ENCODE measurements around the gene SLC2A5. TPM values are rescaled to one million over a fixed set of nuclear protein-coding genes. Genes with fewer than 3 reads are reported as not detected.

The SLC2A5 gene
- total RNA-seq, 2 experiments from 2014 or later: 0.25 TPM; not detected in 1

- H3K27me3 Mint-ChIP-seq: peaks cover 43% of the 10 kb centered on the region
- CTCF ChIA-PET: no interaction called here
- peaks cover 23% of the 10 kb centered on the region for H3K4me1 Mint-ChIP-seq
- POLR2A ChIA-PET: no interaction called here
- no peaks in the 10 kb centered on the region for H3K36me3 Mint-ChIP-seq (ENCODE audit: low read depth)
- H3K27ac Mint-ChIP-seq: no peak overlapping the region
- no peak overlapping the region for H3K4me3 Mint-ChIP-seq
- no peaks in the 10 kb centered on the region for H3K9me3 Mint-ChIP-seq
- no peak for DNase-seq
Measured at GRCh38 chr1:9086045-9086444, 16.6 kb upstream of the SLC2A5 start.

- H3K27me3 Mint-ChIP-seq: peaks cover 44% of the 10 kb centered on the region
- no peak for DNase-seq
- H3K9me3 Mint-ChIP-seq: no peaks in the 10 kb centered on the region
- ChIA-PET POLR2A (no interaction called here), CTCF (no interaction called here)
- no peaks in the 10 kb centered on the region for H3K36me3 Mint-ChIP-seq (ENCODE audit: low read depth)
- H3K4me1 Mint-ChIP-seq: peaks cover 27% of the 10 kb centered on the region
- H3K4me3 Mint-ChIP-seq: no peak overlapping the region
- no peak overlapping the region for H3K27ac Mint-ChIP-seq
Measured at GRCh38 chr1:9085306-9085940, 16.0 kb upstream of the SLC2A5 start.

- ChIA-PET POLR2A (no interaction called here), CTCF (no interaction called here)
- no peak overlapping the region for H3K4me3 Mint-ChIP-seq
- H3K27me3 Mint-ChIP-seq: peaks cover 47% of the 10 kb centered on the region
- H3K27ac Mint-ChIP-seq: no peak overlapping the region
- H3K36me3 Mint-ChIP-seq (ENCODE audit: low read depth): peaks cover under 1% of the 10 kb centered on the region
- no peak for DNase-seq
- H3K4me1 Mint-ChIP-seq: peaks cover 31% of the 10 kb centered on the region
- H3K9me3 Mint-ChIP-seq: peaks cover under 1% of the 10 kb centered on the region
Measured at GRCh38 chr1:9084906-9085305, 15.5 kb upstream of the SLC2A5 start.

- CTCF ChIA-PET: interaction anchor here (1.2 to 2.2 kb wide), 2 partner anchors 76 to 409 kb away, joined by 3 to 8 read pairs; no protein-coding TSS in a partner anchor
- POLR2A ChIA-PET: no interaction called here
- peaks cover 37% of the 10 kb centered on the region for H3K27me3 Mint-ChIP-seq
- no peak overlapping the region for H3K27ac Mint-ChIP-seq
- peaks cover 2% of the 10 kb centered on the region for H3K9me3 Mint-ChIP-seq
- no peak overlapping the region for H3K4me3 Mint-ChIP-seq
- DNase-seq: no peak
- peaks cover 56% of the 10 kb centered on the region for H3K4me1 Mint-ChIP-seq
- peaks cover 3% of the 10 kb centered on the region for H3K36me3 Mint-ChIP-seq (ENCODE audit: low read depth)
Measured at GRCh38 chr1:9081473-9081872, 12.0 kb upstream of the SLC2A5 start.

GRCh38 chr1:9080705-9081291 is 11.4 kb upstream of the SLC2A5 start:
- H3K27ac Mint-ChIP-seq: no peak overlapping the region
- POLR2A ChIA-PET: interaction anchor here (1.2 kb wide), 1 partner anchor 20 kb away, joined by 3 read pairs; no protein-coding TSS in a partner anchor

GRCh38 chr1:9079988-9080704 is 10.7 kb upstream of the SLC2A5 start:
- no peak overlapping the region for H3K4me3 Mint-ChIP-seq
- DNase-seq: no peak
- no peak overlapping the region for H3K27ac Mint-ChIP-seq
- peaks cover 65% of the 10 kb centered on the region for H3K4me1 Mint-ChIP-seq
- POLR2A ChIA-PET: interaction anchor here (1.0 to 1.2 kb wide), 2 partner anchors 21 to 65 kb away, joined by 3 to 5 read pairs; no protein-coding TSS in a partner anchor
- CTCF ChIA-PET: interaction anchor here (1.2 to 2.1 kb wide), 2 partner anchors 75 to 410 kb away, joined by 3 to 8 read pairs; no protein-coding TSS in a partner anchor
- peaks cover 3% of the 10 kb centered on the region for H3K36me3 Mint-ChIP-seq (ENCODE audit: low read depth)
- peaks cover 34% of the 10 kb centered on the region for H3K27me3 Mint-ChIP-seq
- H3K9me3 Mint-ChIP-seq: peaks cover 2% of the 10 kb centered on the region

More at GRCh38 chr1:9080705-9081291, 11.4 kb upstream of the SLC2A5 start:
- Mint-ChIP-seq H3K4me1 (peaks cover 61% of the 10 kb centered on the region), H3K36me3 (ENCODE audit: low read depth) (peaks cover 3% of the 10 kb centered on the region), H3K4me3 (no peak overlapping the region), H3K27me3 (peaks cover 38% of the 10 kb centered on the region), H3K9me3 (peaks cover 2% of the 10 kb centered on the region)
- no peak for DNase-seq
- CTCF ChIA-PET: interaction anchor here (1.2 to 2.1 kb wide), 2 partner anchors 76 to 410 kb away, joined by 3 to 8 read pairs; no protein-coding TSS in a partner anchor

GRCh38 chr1:9078752-9079500 is 9.5 kb upstream of the SLC2A5 start:
- Mint-ChIP-seq H3K4me3 (no peak overlapping the region), H3K4me1 (peaks cover 68% of the 10 kb centered on the region), H3K36me3 (ENCODE audit: low read depth) (peaks cover 3% of the 10 kb centered on the region), H3K27me3 (peaks cover 39% of the 10 kb centered on the region), H3K27ac (no peak overlapping the region), H3K9me3 (peaks cover 2% of the 10 kb centered on the region)
- no peak for DNase-seq
- CTCF ChIA-PET: interaction anchor here (1.5 to 2.1 kb wide), 2 partner anchors 32 to 74 kb away, joined by 4 to 8 read pairs; no protein-coding TSS in a partner anchor
- POLR2A ChIA-PET: interaction anchor here (1.5 kb wide), 1 partner anchor 347 kb away, joined by 3 read pairs; no protein-coding TSS in a partner anchor

- POLR2A ChIA-PET: interaction anchor here (1.5 kb wide), 1 partner anchor 348 kb away, joined by 3 read pairs; no protein-coding TSS in a partner anchor
- Mint-ChIP-seq H3K9me3 (peaks cover 2% of the 10 kb centered on the region), H3K36me3 (ENCODE audit: low read depth) (peaks cover 3% of the 10 kb centered on the region), H3K27me3 (peaks cover 41% of the 10 kb centered on the region), H3K4me1 (peaks cover 66% of the 10 kb centered on the region), H3K27ac (no peak overlapping the region), H3K4me3 (no peak overlapping the region)
- DNase-seq: peak; percentile 61
- CTCF ChIA-PET: interaction anchor here (0.6 to 1.5 kb wide), 2 partner anchors 33 to 1489 kb away, joined by 3 to 4 read pairs; no protein-coding TSS in a partner anchor
Measured at GRCh38 chr1:9078015-9078751, 8.7 kb upstream of the SLC2A5 start.

- H3K4me3 Mint-ChIP-seq: no peak overlapping the region
- POLR2A ChIA-PET: interaction anchor here (0.6 to 0.7 kb wide), 2 partner anchors 19 to 218 kb away, joined by 3 to 6 read pairs; no protein-coding TSS in a partner anchor
- H3K27ac Mint-ChIP-seq: no peak overlapping the region
- peaks cover 45% of the 10 kb centered on the region for H3K4me1 Mint-ChIP-seq
- H3K36me3 Mint-ChIP-seq (ENCODE audit: low read depth): peaks cover 3% of the 10 kb centered on the region
- DNase-seq: no peak
- peaks cover 2% of the 10 kb centered on the region for H3K9me3 Mint-ChIP-seq
- H3K27me3 Mint-ChIP-seq: peaks cover 38% of the 10 kb centered on the region
- CTCF ChIA-PET: interaction anchor here (1.3 to 1.6 kb wide), 2 partner anchors 30 to 70 kb away, joined by 3 to 5 read pairs; no protein-coding TSS in a partner anchor
Measured at GRCh38 chr1:9075022-9075421, 5.6 kb upstream of the SLC2A5 start.

- Mint-ChIP-seq H3K27ac (no peak overlapping the region), H3K4me1 (peaks cover 30% of the 10 kb centered on the region), H3K9me3 (no peaks in the 10 kb centered on the region), H3K27me3 (peaks cover 34% of the 10 kb centered on the region), H3K36me3 (ENCODE audit: low read depth) (no peaks in the 10 kb centered on the region), H3K4me3 (no peak overlapping the region)
- no peak for DNase-seq
- POLR2A ChIA-PET: no interaction called here
- CTCF ChIA-PET: interaction anchor here (0.7 to 1.2 kb wide), 2 partner anchors 37 to 68 kb away, joined by 3 read pairs; no protein-coding TSS in a partner anchor
Measured at GRCh38 chr1:9073143-9073542, 3.7 kb upstream of the SLC2A5 start.

- Mint-ChIP-seq H3K27me3 (peaks cover 32% of the 10 kb centered on the region), H3K36me3 (ENCODE audit: low read depth) (no peaks in the 10 kb centered on the region), H3K9me3 (no peaks in the 10 kb centered on the region), H3K27ac (no peak overlapping the region), H3K4me1 (peaks cover 25% of the 10 kb centered on the region), H3K4me3 (no peak overlapping the region)
- ChIA-PET CTCF (no interaction called here), POLR2A (no interaction called here)
- DNase-seq: no peak
Measured at GRCh38 chr1:9071554-9072235, 2.3 kb upstream of the SLC2A5 start.
